GM12878 (cell line): Measurements from ENCODE around the gene ARGLU1. TPM values are rescaled to one million over a fixed set of nuclear protein-coding genes. Genes with fewer than 3 reads are reported as not detected.

Experiments
- ATAC-seq: fragments of 200-7000 bp; cut with Tn5 transposase; 3 replicates; pipeline ENCODE4 v1.9.1; 2020; ENCODE audit warnings: mild to moderate bottlenecking, moderate library complexity
- BruUV-seq: library from RNA; stranded (reverse); fragments of 400-500 nt; replicated peaks from 2 replicates; lab custom pipeline; 2021; lab: Mats Ljungman, UMichigan
- CTCF ChIA-PET: fragments of 300-600 bp; sonication (Branson Sonifier 250); formaldehyde crosslinking; extraction: SDS; loops from one replicate; lab custom pipeline; 2021; ENCODE audit warnings: inconsistent platforms; lab: Yijun Ruan, JAX
- POLR2A ChIA-PET: fragments of 350-600 bp; formaldehyde crosslinking; extraction: SDS; loops from one replicate; lab custom pipeline; 2021; ENCODE audit warnings: inconsistent platforms; lab: Charles Lee
- RAD21 ChIA-PET: fragments of 300-600 bp; sonication (Branson Sonifier 250); formaldehyde crosslinking; loops from one replicate; lab custom pipeline; 2023; ENCODE audit warnings: antibody characterized with exemption; ENCODE audit not compliant: unreplicated experiment; lab: Charles Lee
- SMC1A ChIA-PET: fragments of 300-600 bp; sonication (Branson Sonifier 250); formaldehyde crosslinking; loops from one replicate; lab custom pipeline; 2023; ENCODE audit not compliant: unreplicated experiment, uncharacterized antibody; lab: Charles Lee
- DNase-seq: peaks from one replicate; pipeline ENCODE4 v3.0.0-alpha.2; 2011; ENCODE audit warnings: low read depth, low spot score
- FAIRE-seq: peaks from 3 replicates; lab custom pipeline; 2011; peaks lifted over from hg19 to GRCh38; lab: Jason Lieb, UNC
- H2AFZ ChIP-seq: 2 replicates; pipeline ENCODE4 v1.6.0; 2011; ENCODE audit warnings: low read depth, low read length, control low read depth; ENCODE audit not compliant: control insufficient read depth
- H3K27ac ChIP-seq: 2 replicates; pipeline ENCODE4 v1.5.1; 2011; ENCODE audit warnings: control low read depth; ENCODE audit not compliant: control insufficient read depth, insufficient read depth
- H3K27me3 ChIP-seq, 2 experiments: replicated peaks in 1 of 2; 2 replicates each; pipeline versions ENCODE4 v1.6.0 to v1.6.1; 2011; ENCODE audit warnings: low read length in 1 of 2; ENCODE audit not compliant: control insufficient read depth in 2 of 2, insufficient read depth in 2 of 2
- H3K36me3 ChIP-seq, 2 experiments: 2 replicates each; pipeline ENCODE4 v1.5.1; 2011; ENCODE audit warnings: low read length in 1 of 2; ENCODE audit not compliant: control insufficient read depth in 2 of 2, insufficient read depth in 2 of 2
- H3K4me1 ChIP-seq: 2 replicates; pipeline ENCODE4 v1.6.1; 2011; ENCODE audit warnings: mild to moderate bottlenecking, low read length, moderate library complexity, mixed read lengths; ENCODE audit not compliant: control insufficient read depth, insufficient read depth
- H3K4me2 ChIP-seq: 2 replicates; pipeline ENCODE4 v1.6.0; 2011; ENCODE audit warnings: control low read depth; ENCODE audit not compliant: control insufficient read depth, insufficient read depth
- H3K4me3 ChIP-seq: fragments of 200-600 bp; sonication (generic); 2 replicates; pipeline ENCODE4 v1.5.1; 2016
- H3K79me2 ChIP-seq: 2 replicates; pipeline ENCODE4 v1.6.0; 2011; ENCODE audit warnings: low read length; ENCODE audit not compliant: control insufficient read depth, insufficient read depth
- H3K9ac ChIP-seq: 2 replicates; pipeline ENCODE4 v1.8.0; 2011; ENCODE audit warnings: low read length, control low read depth, mixed read lengths; ENCODE audit not compliant: control insufficient read depth, insufficient read depth
- H3K9me3 ChIP-seq: replicated peaks from 3 replicates; pipeline ENCODE4 v1.5.1; 2011; ENCODE audit warnings: mild to moderate bottlenecking, low read length; ENCODE audit not compliant: control insufficient read depth, insufficient read depth
- H4K20me1 ChIP-seq: 2 replicates; pipeline ENCODE4 v1.6.0; 2011; ENCODE audit not compliant: control insufficient read depth, insufficient read depth
- ASH2L ChIP-seq: fragments of 300-600, 200-600 bp; sonication (generic); IDR thresholded peaks from 2 replicates; pipeline ENCODE4 v1.6.1; 2017; ENCODE audit warnings: low read depth, mild to moderate bottlenecking, borderline replicate concordance
- ATF7 ChIP-seq: fragments of 450-650 bp; IDR thresholded peaks from 2 replicates; pipeline ENCODE4 v1.6.1; 2016; ENCODE audit warnings: low read depth, mild to moderate bottlenecking
- BCL11A ChIP-seq: IDR thresholded peaks from 2 replicates; pipeline ENCODE4 v1.6.1; 2011; ENCODE audit warnings: low read depth, low read length
- CEBPB ChIP-seq, 2 experiments: fragments of 150-350 bp in 1 of 2; IDR thresholded peaks; 2 replicates each; pipeline ENCODE4 v1.6.1; 2012 to 2014; ENCODE audit warnings: low read depth in 2 of 2, low read length in 2 of 2, borderline replicate concordance in 1 of 2, inconsistent platforms in 1 of 2
- EED ChIP-seq: sonication (generic); IDR thresholded peaks from 2 replicates; pipeline ENCODE4 v1.6.1; 2016; ENCODE audit warnings: antibody characterized with exemption, low read depth
- ESRRA ChIP-seq: IDR thresholded peaks from 2 replicates; pipeline ENCODE4 v1.6.1; 2012; ENCODE audit warnings: mild to moderate bottlenecking, low read length, improper control_type of control experiment
- ETV6 ChIP-seq, 2 experiments: fragments of 450-650 bp in 1 of 2; IDR thresholded peaks in 1 of 2; conservative IDR thresholded peaks in 1 of 2; 2 replicates each; pipeline ENCODE4 v1.6.1; 2014; ENCODE audit warnings: antibody characterized with exemption in 1 of 2, borderline replicate concordance in 1 of 2, low read depth in 1 of 2, mild to moderate bottlenecking in 1 of 2, moderate library complexity in 1 of 2
- GATAD2B ChIP-seq: fragments of 450-650 bp; conservative IDR thresholded peaks from 2 replicates; pipeline ENCODE4 v1.6.1; 2017; ENCODE audit warnings: low read depth, mild to moderate bottlenecking, moderate library complexity
- IKZF1 ChIP-seq: fragments of 450-650 bp; conservative IDR thresholded peaks from 2 replicates; pipeline ENCODE4 v1.6.1; 2017; ENCODE audit warnings: antibody characterized with exemption, mild to moderate bottlenecking
- IRF4 ChIP-seq: IDR thresholded peaks from 2 replicates; pipeline ENCODE4 v1.6.1; 2011; ENCODE audit warnings: low read depth, low read length
- JUND ChIP-seq: IDR thresholded peaks from 2 replicates; pipeline ENCODE4 v1.6.1; 2012; ENCODE audit warnings: low read depth, mild to moderate bottlenecking, low read length, improper control_type of control experiment, moderate library complexity
- KDM1A ChIP-seq: fragments of 200-600 bp; sonication (generic); IDR thresholded peaks from 2 replicates; pipeline ENCODE4 v1.6.1; 2016; ENCODE audit warnings: borderline replicate concordance
- MEF2A ChIP-seq: IDR thresholded peaks from 2 replicates; pipeline ENCODE4 v1.6.1; 2011; ENCODE audit warnings: low read depth, mild to moderate bottlenecking, low read length, moderate library complexity; ENCODE audit not compliant: insufficient read depth
- MTA2 ChIP-seq: fragments of 450-650 bp; IDR thresholded peaks from 2 replicates; pipeline ENCODE4 v1.6.1; 2016; ENCODE audit warnings: low read depth, mild to moderate bottlenecking, moderate library complexity
- NR2F1 ChIP-seq: fragments of 450-650 bp; conservative IDR thresholded peaks from 2 replicates; pipeline ENCODE4 v1.6.1; 2017; ENCODE audit warnings: mild to moderate bottlenecking
- PAX8 ChIP-seq: fragments of 450-650 bp; IDR thresholded peaks from 2 replicates; pipeline ENCODE4 v1.6.1; 2017; ENCODE audit warnings: mild to moderate bottlenecking, moderate library complexity
- RCOR1 ChIP-seq: conservative IDR thresholded peaks from 2 replicates; pipeline ENCODE4 v1.6.1; 2012; ENCODE audit warnings: low read depth, low read length, improper control_type of control experiment
- SIN3A ChIP-seq: IDR thresholded peaks from 2 replicates; pipeline ENCODE4 v1.6.1; 2012; ENCODE audit warnings: low read depth, low read length, improper control_type of control experiment
- SMAD5 ChIP-seq: IDR thresholded peaks from 2 replicates; pipeline ENCODE4 v1.6.1; 2016; ENCODE audit warnings: antibody characterized with exemption, low read depth
- SPI1 ChIP-seq: IDR thresholded peaks from 2 replicates; pipeline ENCODE4 v1.6.1; 2011; ENCODE audit warnings: low read depth, mild to moderate bottlenecking, low read length, moderate library complexity, borderline replicate concordance; ENCODE audit not compliant: insufficient read depth
- SREBF1 ChIP-seq: IDR thresholded peaks from 2 replicates; pipeline ENCODE4 v1.6.1; 2012; ENCODE audit warnings: mild to moderate bottlenecking, low read length
- TARDBP ChIP-seq: IDR thresholded peaks from 2 replicates; pipeline ENCODE4 v1.6.1; 2016; ENCODE audit warnings: borderline replicate concordance
- TBL1XR1 ChIP-seq: IDR thresholded peaks from 2 replicates; pipeline ENCODE4 v1.6.1; 2012; ENCODE audit warnings: low read depth, low read length, improper control_type of control experiment
- WGBS: methylation state at CpG from one replicate; pipeline ENCODE4 v1.1.6; 2016; ENCODE audit warnings: low lambda C conversion rate; ENCODE audit not compliant: insufficient replicate concordance, insufficient coverage; ENCODE audit errors: missing lambda C conversion rate; 5-methylcytosine and 5-hydroxymethylcytosine counted together
- in situ Hi-C: fragments of 300-500 bp; cut with MboI; formaldehyde crosslinking; loops from 9 replicates; pipeline ENCODE4 v1.14.3; 2018; ENCODE audit warnings: mixed read lengths
- intact Hi-C: fragments of 100-400 bp; cut with micrococcal nuclease; formaldehyde crosslinking; loops from one replicate; pipeline ENCODE4 v1.14.2; 2022; ENCODE audit not compliant: unreplicated experiment
- polyA plus RNA-seq, 11 experiments: library from polyadenylated mRNA; depleted of rRNA in 4 of 11; unstranded in 6 of 11; stranded (reverse) in 5 of 11; fragments of >200 nt; fragmentation: Nextera tagmentation in 4 of 11; fragmentation: Illumina TruSeq in 1 of 11; extraction: Ambion mirVana in 4 of 11; extraction: Trizol in 1 of 11; gene quantifications; 1 replicate in 1 of 11; 2 replicates in 10 of 11; pipeline versions ENCODE4 v1.2.1 to v1.2.3, GENCODE V29; 2011 to 2016; ENCODE audit warnings: inconsistent platforms in 2 of 11, missing spikeins in 2 of 11, low read depth in 1 of 11
- total RNA-seq, 4 experiments: library from RNA; depleted of rRNA in 3 of 4; stranded (reverse); fragments of >200 nt in 3 of 4; fragmentation: Illumina TruSeq in 1 of 4; extraction: Trizol in 1 of 4; gene quantifications; 2 replicates each; pipeline versions ENCODE4 v1.2.1 to v1.2.3, GENCODE V29; 2013 to 2021
- TF ChIP-seq, protein P1 (sequence below): fragments of 450-650 bp; IDR thresholded peaks from 2 replicates; pipeline ENCODE4 v1.6.1; 2016; ENCODE audit warnings: mild to moderate bottlenecking
- TF ChIP-seq, protein P2 (sequence below): IDR thresholded peaks from 2 replicates; pipeline ENCODE4 v1.6.1; 2011; ENCODE audit warnings: borderline replicate concordance, low read depth, mild to moderate bottlenecking, moderate library complexity, mixed read lengths, low read length; ENCODE audit not compliant: insufficient read depth; ENCODE audit errors: extremely low read length

ARGLU1 gene
- total and polyA plus RNA-seq, 10 of the 15 experiments (the other 5 are each of a cell fraction or from before 2014, with no cell fraction given): 47.1 to 197 (median 98.3) TPM

DNA sequence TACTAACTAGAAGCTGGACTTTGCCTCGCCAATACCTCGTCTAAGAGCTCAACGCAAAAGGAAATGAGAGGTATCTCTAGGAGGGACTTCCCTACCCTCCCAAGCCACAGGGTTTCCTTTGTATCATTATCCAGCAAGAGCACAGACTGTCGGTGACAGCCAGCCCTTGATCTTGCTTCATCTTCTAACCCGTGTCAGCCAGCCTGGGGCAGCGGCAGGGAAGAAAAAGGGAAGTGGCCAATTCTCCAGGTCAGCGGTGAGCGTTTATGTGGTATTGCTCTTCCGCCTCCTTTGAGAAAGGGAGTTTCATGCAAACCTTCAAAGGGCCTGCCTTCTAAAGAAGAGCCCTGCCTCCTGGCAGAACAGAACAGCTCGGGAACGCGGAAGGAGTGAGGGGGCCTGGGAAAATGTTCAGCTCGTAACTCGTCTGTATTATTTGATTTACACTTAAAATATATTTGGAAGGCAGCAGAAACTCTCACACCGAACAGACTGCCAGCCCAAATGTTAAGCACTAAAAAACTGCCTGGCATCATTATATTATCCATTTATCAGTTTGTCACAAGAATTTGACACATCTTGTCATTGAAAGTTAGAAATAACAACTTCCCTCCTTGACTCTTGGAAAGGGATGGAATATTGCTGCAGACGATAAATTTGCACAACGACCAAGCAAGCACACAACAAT is 74.3 kb downstream of the ARGLU1 start:
- Histone ChIP-seq H3K36me3 (no peaks in the 10 kb centered on the region), H3K4me2 (peak overlapping the region; percentile 59), H3K4me3 (peak overlapping the region; percentile 35; the same call in 1 of the 2 replicates), H3K4me1 (peaks cover 6% of the 10 kb centered on the region), H3K9me3 (peaks cover 2% of the 10 kb centered on the region; the same call in 1 of the 3 replicates), H3K27ac (no peak overlapping the region), H3K27me3 (no peaks in the 10 kb centered on the region), H2AFZ (no peak overlapping the region), H4K20me1 (no peaks in the 10 kb centered on the region), H3K79me2 (no peaks in the 10 kb centered on the region), H3K9ac (no peak overlapping the region)
- in situ Hi-C loops (no loop called here), intact Hi-C loops (no loop called here)
- ATAC-seq (peak; percentile 96), DNase-seq (peak; percentile 52), FAIRE-seq (peak; percentile 81)
- CTCF ChIA-PET: interaction anchor here (1.5 kb wide), 1 partner anchor 8 kb away, joined by 4 read pairs; no protein-coding TSS in a partner anchor
- POLR2A ChIA-PET: interaction anchor here (0.6 kb wide), 1 partner anchor 9 kb away, joined by 3 read pairs; no protein-coding TSS in a partner anchor
- SMC1A ChIA-PET: interaction anchor here (0.6 to 1.7 kb wide), 7 partner anchors 9 to 415 kb away, joined by 3 to 6 read pairs (median 3); no protein-coding TSS in a partner anchor
- RAD21 ChIA-PET: interaction anchor here (0.9 kb wide), 1 partner anchor 43 kb away, joined by 3 read pairs; no protein-coding TSS in a partner anchor
- no TSS peak for BruUV-seq
- WGBS: 21% methylated on average over 17 of the region's 17 CpGs
- TF ChIP-seq SIN3A (no peak), NR2F1 (peak; percentile 89), GATAD2B (no peak), MTA2 (peak; percentile 69), TARDBP (no peak), SMAD5 (no peak), SPI1 (peak; percentile 99), CEBPB (IDR thresholded peaks at IDR 0.05; ENCODE audit: borderline replicate concordance in 1 of 2, low read depth in 2 of 2, low read length in 2 of 2) (peak in 1 of 2 experiments; percentile 33; a peak in 1 of 4 replicates), MEF2A (no peak), JUND (no peak), KDM1A (no peak), ETV6 (conservative IDR thresholded peaks at IDR 0.05 in 1 of 2, IDR thresholded peaks at IDR 0.05 in 1 of 2; ENCODE audit: borderline replicate concordance in 1 of 2, low read depth in 1 of 2) (peak in 1 of 2 experiments; percentile 78; a peak in 2 of 4 replicates), PAX8 (no peak), IKZF1 (peak; percentile 92), ESRRA (no peak), RCOR1 (no peak), ATF7 (no peak), TBL1XR1 (no peak), ASH2L (no peak), EED (peak; percentile 59), IRF4 (0 out of 2 replicates have a peak, but pooled peaks have one; percentile 55), SREBF1 (no peak), BCL11A (peak; percentile 38; the same call in 1 of the 2 replicates)
- TF ChIP-seq, protein P1, sequence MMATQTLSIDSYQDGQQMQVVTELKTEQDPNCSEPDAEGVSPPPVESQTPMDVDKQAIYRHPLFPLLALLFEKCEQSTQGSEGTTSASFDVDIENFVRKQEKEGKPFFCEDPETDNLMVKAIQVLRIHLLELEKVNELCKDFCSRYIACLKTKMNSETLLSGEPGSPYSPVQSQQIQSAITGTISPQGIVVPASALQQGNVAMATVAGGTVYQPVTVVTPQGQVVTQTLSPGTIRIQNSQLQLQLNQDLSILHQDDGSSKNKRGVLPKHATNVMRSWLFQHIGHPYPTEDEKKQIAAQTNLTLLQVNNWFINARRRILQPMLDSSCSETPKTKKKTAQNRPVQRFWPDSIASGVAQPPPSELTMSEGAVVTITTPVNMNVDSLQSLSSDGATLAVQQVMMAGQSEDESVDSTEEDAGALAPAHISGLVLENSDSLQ: 0 out of 2 replicates have a peak, but pooled peaks have one; percentile 23
- TF ChIP-seq, protein P2, sequence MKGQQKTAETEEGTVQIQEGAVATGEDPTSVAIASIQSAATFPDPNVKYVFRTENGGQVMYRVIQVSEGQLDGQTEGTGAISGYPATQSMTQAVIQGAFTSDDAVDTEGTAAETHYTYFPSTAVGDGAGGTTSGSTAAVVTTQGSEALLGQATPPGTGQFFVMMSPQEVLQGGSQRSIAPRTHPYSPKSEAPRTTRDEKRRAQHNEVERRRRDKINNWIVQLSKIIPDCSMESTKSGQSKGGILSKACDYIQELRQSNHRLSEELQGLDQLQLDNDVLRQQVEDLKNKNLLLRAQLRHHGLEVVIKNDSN: no peak
